ENCODE results near the gene IFNGR2.

DNA sequence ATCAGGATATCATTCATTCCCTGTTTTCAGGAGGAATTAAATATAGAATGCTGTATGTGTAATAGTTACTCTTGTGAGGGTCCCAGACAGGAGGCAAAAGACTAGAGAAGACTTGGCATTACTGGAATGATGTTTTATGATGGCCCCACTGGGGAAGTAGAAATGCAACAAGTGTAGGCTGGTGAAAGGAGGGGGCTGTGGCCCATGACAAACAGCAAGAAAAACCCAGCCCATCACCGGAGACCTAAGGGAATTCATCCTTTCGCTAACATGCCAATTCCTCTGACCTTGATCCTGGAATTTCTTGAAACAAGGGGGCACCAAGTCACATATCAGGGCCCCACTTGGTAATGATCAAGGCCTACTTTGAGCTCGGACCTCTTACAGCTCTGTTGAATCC, 5.5 kb upstream of the IFNGR2 start:
- TF ChIP-seq, protein P1, sequence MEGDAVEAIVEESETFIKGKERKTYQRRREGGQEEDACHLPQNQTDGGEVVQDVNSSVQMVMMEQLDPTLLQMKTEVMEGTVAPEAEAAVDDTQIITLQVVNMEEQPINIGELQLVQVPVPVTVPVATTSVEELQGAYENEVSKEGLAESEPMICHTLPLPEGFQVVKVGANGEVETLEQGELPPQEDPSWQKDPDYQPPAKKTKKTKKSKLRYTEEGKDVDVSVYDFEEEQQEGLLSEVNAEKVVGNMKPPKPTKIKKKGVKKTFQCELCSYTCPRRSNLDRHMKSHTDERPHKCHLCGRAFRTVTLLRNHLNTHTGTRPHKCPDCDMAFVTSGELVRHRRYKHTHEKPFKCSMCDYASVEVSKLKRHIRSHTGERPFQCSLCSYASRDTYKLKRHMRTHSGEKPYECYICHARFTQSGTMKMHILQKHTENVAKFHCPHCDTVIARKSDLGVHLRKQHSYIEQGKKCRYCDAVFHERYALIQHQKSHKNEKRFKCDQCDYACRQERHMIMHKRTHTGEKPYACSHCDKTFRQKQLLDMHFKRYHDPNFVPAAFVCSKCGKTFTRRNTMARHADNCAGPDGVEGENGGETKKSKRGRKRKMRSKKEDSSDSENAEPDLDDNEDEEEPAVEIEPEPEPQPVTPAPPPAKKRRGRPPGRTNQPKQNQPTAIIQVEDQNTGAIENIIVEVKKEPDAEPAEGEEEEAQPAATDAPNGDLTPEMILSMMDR (IDR thresholded peaks at IDR 0.05) = no peak
- TF ChIP-seq POLR2A (IDR thresholded peaks at IDR 0.05) = no peak
